GM18861 (cell line): ENCODE measurements around the gene FAM81B.

Source experiments
- ATAC-seq: cut with Tn5 transposase; IDR thresholded peaks from one replicate; pipeline ENCODE4 v1.9.1; 2021; ENCODE audit not compliant: unreplicated experiment

FAM81B gene

DNA sequence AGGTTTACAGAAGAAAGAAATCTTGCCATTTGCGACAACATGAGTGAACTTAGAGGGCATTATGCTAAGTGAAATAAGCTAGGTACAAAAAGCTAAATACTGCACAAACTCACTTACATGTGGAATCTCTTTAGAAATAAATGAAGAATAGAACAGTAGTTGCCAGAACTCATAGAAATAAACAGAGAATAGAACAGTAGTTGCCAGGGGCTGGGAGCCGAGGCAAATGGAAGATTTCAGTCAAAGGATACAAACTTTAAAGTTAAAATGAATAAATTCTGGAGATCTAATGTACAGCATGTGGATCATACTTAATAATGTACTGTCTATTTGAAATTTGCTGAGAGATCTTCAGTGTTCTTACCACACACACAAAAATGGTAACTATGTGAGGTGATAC, 63.4 kb downstream of the FAM81B start:
- no peak for ATAC-seq

DNA sequence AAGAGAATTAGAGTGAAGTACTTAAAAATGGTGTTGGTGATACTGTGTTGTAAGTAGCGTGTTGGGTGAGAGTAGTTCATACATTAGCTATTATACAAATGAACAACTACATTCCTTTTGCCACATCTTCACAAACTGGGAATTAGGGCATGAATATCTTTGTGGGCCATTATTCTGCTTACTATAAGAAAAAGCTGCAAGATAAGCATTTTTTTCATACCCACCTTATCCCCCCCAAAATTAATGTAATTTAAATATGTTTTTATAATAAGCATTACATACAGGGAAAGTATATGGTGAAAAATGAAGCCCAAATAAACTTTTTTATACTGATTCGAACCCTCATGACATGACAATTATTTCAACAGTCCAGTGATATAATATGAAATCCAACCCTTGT, 69.5 kb downstream of the FAM81B start:
- no peak for ATAC-seq

DNA sequence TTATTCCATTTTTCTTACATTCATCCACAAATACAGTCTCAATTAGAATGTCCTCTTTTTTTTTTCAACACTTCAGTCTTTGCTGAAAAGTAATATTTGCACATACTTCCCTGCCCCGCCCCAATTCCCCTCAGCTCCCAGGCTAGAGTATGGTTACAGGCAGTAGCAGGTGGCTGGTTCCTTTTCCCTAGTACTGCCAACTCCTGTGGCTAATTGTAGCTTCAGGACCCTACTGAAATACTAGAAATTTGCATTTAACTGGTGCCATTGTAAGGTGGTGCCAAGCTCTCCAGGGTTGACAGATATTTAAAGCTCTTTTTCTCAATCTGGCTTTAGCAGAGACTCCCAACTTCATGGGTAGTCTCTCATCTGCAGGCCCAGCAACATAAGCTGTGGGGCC, 80.3 kb downstream of the FAM81B start:
- ATAC-seq, result no peak

DNA sequence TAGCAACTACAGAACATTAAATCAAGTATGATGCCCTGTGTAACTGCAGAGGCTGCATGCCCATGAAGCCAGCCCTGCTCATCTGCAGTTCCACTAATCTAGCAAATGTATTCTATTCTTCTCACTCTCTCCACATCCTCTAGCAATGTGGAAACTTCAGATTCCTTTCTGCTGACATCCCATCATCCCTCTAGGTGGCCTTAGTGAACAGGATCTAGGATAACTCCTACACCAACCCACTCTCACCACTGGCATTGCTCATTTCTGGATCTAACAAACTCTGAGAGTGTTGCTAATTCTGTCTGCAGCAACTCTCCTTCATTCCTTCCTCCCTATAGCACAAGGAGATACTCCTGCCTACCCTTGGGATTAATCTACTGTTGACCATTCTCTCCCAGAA, 80.8 kb downstream of the FAM81B start:
- ATAC-seq, result no peak

GRCh38 chr5:95484421-95484820, 93.3 kb downstream of the FAM81B start:
- no peak for ATAC-seq

DNA sequence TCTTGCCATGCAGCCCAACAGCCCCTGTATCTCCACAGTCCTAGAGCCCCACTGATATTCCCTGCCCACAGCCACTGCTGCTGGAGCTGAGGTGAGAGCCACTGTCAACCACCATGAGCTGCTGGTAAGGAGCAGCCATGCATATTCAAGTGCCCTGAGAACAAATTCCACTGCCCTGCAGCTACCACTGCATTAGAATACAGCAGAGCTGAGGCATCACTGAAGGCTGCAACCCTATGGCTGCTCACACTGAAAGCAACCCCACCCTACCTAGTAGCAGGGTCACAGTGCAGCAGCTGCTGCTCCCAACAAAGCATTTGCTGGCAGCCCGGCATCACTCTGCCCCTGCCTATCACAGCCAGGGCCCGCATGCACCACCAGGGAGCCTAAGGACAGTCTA, 95.0 kb downstream of the FAM81B start:
- ATAC-seq, result no peak

DNA sequence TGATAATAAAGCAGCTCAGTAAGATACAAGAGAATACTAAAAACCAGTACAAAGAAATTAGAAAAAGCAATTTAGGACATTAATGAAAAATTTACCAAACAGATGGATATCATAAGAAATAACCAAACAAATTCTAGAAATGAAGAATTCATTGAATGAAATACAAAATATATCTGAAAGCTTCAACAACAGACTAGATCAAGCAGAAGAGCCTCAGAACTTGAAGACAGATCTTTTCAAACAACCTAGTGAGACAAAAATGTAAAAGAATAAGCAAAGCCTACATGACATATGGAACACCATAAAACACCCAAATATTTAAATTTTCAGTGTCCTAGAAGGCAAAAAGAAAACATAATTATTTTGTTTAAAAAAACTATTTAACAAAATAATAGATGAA, 96.7 kb downstream of the FAM81B start:
- no peak for ATAC-seq
